NCI-H1417 treated with DMSO at 0.1 percent for 48 hours (cell line): ENCODE measurements around the gene RASGRF2.

Source experiments
- DNase-seq: peaks from one replicate; lab custom pipeline; 2025; lab: John Stamatoyannopoulos, UW

RASGRF2 gene

GRCh38 chr5:81209386-81209785 is 249.2 kb downstream of the RASGRF2 start:
- no peak for DNase-seq

GRCh38 chr5:81209869-81210493 is 249.8 kb downstream of the RASGRF2 start:
- DNase-seq: no peak

GRCh38 chr5:81212211-81212751 is 252.1 kb downstream of the RASGRF2 start:
- peak; percentile 54 for DNase-seq

GRCh38 chr5:81213070-81213469 is 252.9 kb downstream of the RASGRF2 start:
- DNase-seq: no peak

GRCh38 chr5:81214848-81215247 is 254.7 kb downstream of the RASGRF2 start:
- no peak for DNase-seq

GRCh38 chr5:81216152-81216551 is 256.0 kb downstream of the RASGRF2 start:
- no peak for DNase-seq

GRCh38 chr5:81219389-81219788 is 259.2 kb downstream of the RASGRF2 start:
- no peak for DNase-seq

GRCh38 chr5:81222285-81222684 is 262.1 kb downstream of the RASGRF2 start:
- DNase-seq: no peak

- DNase-seq: no peak
Observed at GRCh38 chr5:81225463-81225862, 265.3 kb downstream of the RASGRF2 start.

- DNase-seq: no peak
Observed at GRCh38 chr5:81226286-81226685, 266.1 kb downstream of the RASGRF2 start.

- peak; percentile 12 for DNase-seq
Observed at GRCh38 chr5:81226949-81227348, 266.8 kb downstream of the RASGRF2 start.

GRCh38 chr5:81228084-81228483 is 267.9 kb downstream of the RASGRF2 start:
- no peak for DNase-seq

- DNase-seq: no peak
Observed at GRCh38 chr5:81230416-81230815, 270.3 kb downstream of the RASGRF2 start.

- no peak for DNase-seq
Observed at GRCh38 chr5:81232464-81233079, 272.4 kb downstream of the RASGRF2 start.

- DNase-seq: no peak
Observed at GRCh38 chr5:81233080-81233634, 273.0 kb downstream of the RASGRF2 start, which contains the start of gene CKMT2. Gene CKMT2, plus strand, starts transcription at chr5:81233322. Its CDS starts 17,811 bp downstream, at chr5:81251133.

GRCh38 chr5:81234299-81234698 is 274.1 kb downstream of the RASGRF2 start:
- no peak for DNase-seq

- DNase-seq: no peak
Observed at GRCh38 chr5:81234801-81235200, 274.6 kb downstream of the RASGRF2 start.

- no peak for DNase-seq
Observed at GRCh38 chr5:81235287-81236072, 275.3 kb downstream of the RASGRF2 start.

- no peak for DNase-seq
Observed at GRCh38 chr5:81238460-81238859, 278.3 kb downstream of the RASGRF2 start.

GRCh38 chr5:81239613-81240012 is 279.4 kb downstream of the RASGRF2 start:
- DNase-seq: no peak

- DNase-seq: no peak
Observed at GRCh38 chr5:81241001-81241400, 280.8 kb downstream of the RASGRF2 start.

GRCh38 chr5:81241961-81242648 is 281.9 kb downstream of the RASGRF2 start:
- DNase-seq: no peak
